Ectodermal cell (in vitro differentiated cells): ENCODE results near the gene RAB30.
"Not testable (repeated sequence)": the region's sequence is repeated elsewhere in the genome, so short reads cannot be mapped to it uniquely, and the experiment has no call there.

Source experiments
- H3K27ac ChIP-seq: 2 replicates; pipeline ENCODE4 v1.7.0; 2013; ENCODE audit warnings: mild to moderate bottlenecking, low read depth, low read length; ENCODE audit not compliant: insufficient read depth, poor library complexity, severe bottlenecking
- H3K27me3 ChIP-seq: 2 replicates; pipeline ENCODE4 v1.7.0; 2013; ENCODE audit warnings: mild to moderate bottlenecking, low read length; ENCODE audit not compliant: insufficient read depth, control insufficient read depth, poor library complexity, severe bottlenecking
- H3K36me3 ChIP-seq: one replicate; pipeline ENCODE4 v1.7.0; 2013; ENCODE audit warnings: low read length; ENCODE audit not compliant: control insufficient read depth, insufficient read depth
- H3K4me1 ChIP-seq: one replicate; pipeline ENCODE4 v1.7.0; 2013; ENCODE audit warnings: low read length; ENCODE audit not compliant: control insufficient read depth, insufficient read depth
- H3K4me3 ChIP-seq: 2 replicates; pipeline ENCODE4 v1.7.0; 2013; ENCODE audit warnings: low read depth, low read length, control low read depth; ENCODE audit not compliant: insufficient read depth
- H3K9me3 ChIP-seq: 2 replicates; pipeline ENCODE4 v1.7.0; 2013; ENCODE audit warnings: mild to moderate bottlenecking, low read length, moderate library complexity; ENCODE audit not compliant: control insufficient read depth
- WGBS, 2 experiments: methylation state at CpG; one replicate each; pipeline ENCODE4 v1.1.7; 2013; ENCODE audit warnings: missing lambda C conversion rate in 2 of 2; 5-methylcytosine and 5-hydroxymethylcytosine counted together

Gene RAB30

GRCh38 chr11:82974851-82975250 lies 96.8 kb downstream of the RAB30 start:
- H3K9me3 ChIP-seq: no peaks in the 10 kb centered on the region
- no peaks in the 10 kb centered on the region for H3K4me1 ChIP-seq
- no peaks in the 10 kb centered on the region for H3K27me3 ChIP-seq
- no peak overlapping the region for H3K4me3 ChIP-seq
- no peak overlapping the region for H3K27ac ChIP-seq
- no peaks in the 10 kb centered on the region for H3K36me3 ChIP-seq
- no CpG with 5 or more reads among the region's 2 CpGs for WGBS, 2 experiments

- Histone ChIP-seq H3K27ac (no peak overlapping the region), H3K4me1 (no peaks in the 10 kb centered on the region), H3K4me3 (no peak overlapping the region), H3K9me3 (no peaks in the 10 kb centered on the region), H3K27me3 (no peaks in the 10 kb centered on the region), H3K36me3 (no peaks in the 10 kb centered on the region)
- no CpG with 5 or more reads among the region's 2 CpGs for WGBS, 2 experiments
Measured at GRCh38 chr11:82974135-82974534, 97.6 kb downstream of the RAB30 start.

- no peaks in the 10 kb centered on the region for H3K36me3 ChIP-seq
- no peaks in the 10 kb centered on the region for H3K4me1 ChIP-seq
- no peaks in the 10 kb centered on the region for H3K27me3 ChIP-seq
- H3K27ac ChIP-seq: no peak overlapping the region
- no peak overlapping the region for H3K4me3 ChIP-seq
- no peaks in the 10 kb centered on the region for H3K9me3 ChIP-seq
- 83 to 92% methylated on average over 1 of the region's 1 CpG for WGBS, 2 experiments
Measured at GRCh38 chr11:82972103-82972502, 99.6 kb downstream of the RAB30 start.

- not testable (repeated sequence) for H3K4me3 ChIP-seq, H3K9me3 ChIP-seq, H3K27me3 ChIP-seq, H3K27ac ChIP-seq, H3K4me1 ChIP-seq, H3K36me3 ChIP-seq
- WGBS, 2 experiments: 93 to 96% methylated on average over 8 of the region's 8 CpGs
Measured at GRCh38 chr11:82971519-82971946, 100.2 kb downstream of the RAB30 start.

- not testable (repeated sequence) for H3K9me3 ChIP-seq, H3K36me3 ChIP-seq, H3K4me1 ChIP-seq, H3K4me3 ChIP-seq, H3K27me3 ChIP-seq, H3K27ac ChIP-seq
- 96% methylated on average over 60 of the region's 60 CpGs for WGBS, 2 experiments
Measured at GRCh38 chr11:82970507-82971083, 101.1 kb downstream of the RAB30 start.

- WGBS, 2 experiments: 94 to 96% methylated on average over 3 to 4 of the region's 4 CpGs
- H3K27ac ChIP-seq: no peak overlapping the region
- H3K27me3 ChIP-seq: no peaks in the 10 kb centered on the region
Measured at GRCh38 chr11:82969811-82970210, 101.9 kb downstream of the RAB30 start.

GRCh38 chr11:82967381-82967780 lies 104.3 kb downstream of the RAB30 start:
- Histone ChIP-seq H3K9me3 (no peaks in the 10 kb centered on the region), H3K4me3 (no peak overlapping the region), H3K4me1 (no peaks in the 10 kb centered on the region), H3K27ac (no peak overlapping the region), H3K27me3 (no peaks in the 10 kb centered on the region), H3K36me3 (no peaks in the 10 kb centered on the region)
- 71 to 72% methylated on average over 4 of the region's 4 CpGs for WGBS, 2 experiments

More at GRCh38 chr11:82969811-82970210, 101.9 kb downstream of the RAB30 start:
- H3K4me3 ChIP-seq: no peak overlapping the region
- H3K4me1 ChIP-seq: no peaks in the 10 kb centered on the region
- H3K9me3 ChIP-seq: no peaks in the 10 kb centered on the region
- H3K36me3 ChIP-seq: no peaks in the 10 kb centered on the region

GRCh38 chr11:82962021-82962420 lies 109.7 kb downstream of the RAB30 start:
- H3K4me1 ChIP-seq, H3K27ac ChIP-seq, H3K4me3 ChIP-seq, H3K36me3 ChIP-seq, H3K9me3 ChIP-seq, H3K27me3 ChIP-seq: not testable (repeated sequence)

GRCh38 chr11:82960779-82961143 lies 110.9 kb downstream of the RAB30 start:
- no peaks in the 10 kb centered on the region for H3K4me1 ChIP-seq

GRCh38 chr11:82959987-82960778 lies 111.5 kb downstream of the RAB30 start:
- WGBS, 2 experiments: 93% methylated on average over 4 of the region's 5 CpGs
- no peak overlapping the region for H3K4me3 ChIP-seq
- no peaks in the 10 kb centered on the region for H3K27me3 ChIP-seq
- no peak overlapping the region for H3K27ac ChIP-seq
- H3K36me3 ChIP-seq: no peaks in the 10 kb centered on the region
- no peaks in the 10 kb centered on the region for H3K9me3 ChIP-seq
- H3K4me1 ChIP-seq: no peaks in the 10 kb centered on the region

More at GRCh38 chr11:82960779-82961143, 110.9 kb downstream of the RAB30 start:
- WGBS, 2 experiments: 88 to 91% methylated on average over 1 to 2 of the region's 2 CpGs
- no peaks in the 10 kb centered on the region for H3K36me3 ChIP-seq
- H3K27ac ChIP-seq: no peak overlapping the region
- no peaks in the 10 kb centered on the region for H3K9me3 ChIP-seq
- no peak overlapping the region for H3K4me3 ChIP-seq
- H3K27me3 ChIP-seq: no peaks in the 10 kb centered on the region
